DOHH2 (cell line): ENCODE measurements around the gene FLT3LG.

Source experiments
- H3F3A ChIP-seq: fragments of 200-600 bp; sonication (generic), shearing (Covaris generic); 2 replicates; pipeline ENCODE4 v1.6.0; 2016; ENCODE audit warnings: antibody characterized with exemption, mild to moderate bottlenecking; ENCODE audit not compliant: control insufficient read depth, insufficient read depth
- H3K27ac ChIP-seq: fragments of 200-600 bp; sonication (generic); 2 replicates; pipeline ENCODE4 v1.5.1; 2014; ENCODE audit warnings: low read depth, mild to moderate bottlenecking, low read length, moderate library complexity
- H3K27me3 ChIP-seq: fragments of 200-600 bp; sonication (generic); 2 replicates; pipeline ENCODE4 v1.6.1; 2014; ENCODE audit warnings: mild to moderate bottlenecking, low read length, mixed read lengths; ENCODE audit not compliant: control insufficient read depth
- H3K36me3 ChIP-seq: fragments of 200-600 bp; sonication (generic); 2 replicates; pipeline ENCODE4 v1.6.1; 2014; ENCODE audit warnings: mild to moderate bottlenecking, low read length, moderate library complexity, mixed read lengths; ENCODE audit not compliant: control insufficient read depth
- H3K4me1 ChIP-seq: fragments of 200-600 bp; sonication (generic); 2 replicates; pipeline ENCODE4 v1.6.1; 2014; ENCODE audit warnings: mild to moderate bottlenecking, low read length, mixed read lengths; ENCODE audit not compliant: control insufficient read depth
- H3K4me2 ChIP-seq: fragments of 200-600 bp; sonication (generic); 2 replicates; pipeline ENCODE4 v1.6.0; 2014; ENCODE audit warnings: mild to moderate bottlenecking, low read length, moderate library complexity
- H3K4me3 ChIP-seq: fragments of 200-600 bp; sonication (generic); 2 replicates; pipeline ENCODE4 v1.5.1; 2014; ENCODE audit warnings: mild to moderate bottlenecking, low read length, mixed read lengths
- H3K79me2 ChIP-seq: fragments of 200-600 bp; sonication (generic); 2 replicates; pipeline ENCODE4 v1.6.1; 2014; ENCODE audit warnings: mild to moderate bottlenecking, low read length, mixed read lengths; ENCODE audit not compliant: control insufficient read depth
- H3K9me2 ChIP-seq: fragments of 200-600 bp; sonication (generic); replicated peaks from 2 replicates; pipeline ENCODE4 v1.6.1; 2014; ENCODE audit warnings: mild to moderate bottlenecking, low read length, mixed read lengths; ENCODE audit not compliant: control insufficient read depth
- H3K9me3 ChIP-seq: fragments of 200-600 bp; sonication (generic); 2 replicates; pipeline ENCODE4 v1.6.1; 2014; ENCODE audit warnings: antibody characterized with exemption, low read length, mixed read lengths; ENCODE audit not compliant: control insufficient read depth, insufficient read depth
- H4K20me1 ChIP-seq: fragments of 200-600 bp; sonication (generic); 2 replicates; pipeline ENCODE4 v1.6.0; 2014; ENCODE audit warnings: low read depth, mild to moderate bottlenecking, antibody characterized with exemption, low read length, moderate library complexity; ENCODE audit not compliant: control insufficient read depth, insufficient read depth
- CTCF ChIP-seq: fragments of 200-600 bp; sonication (generic); IDR thresholded peaks from one replicate; pipeline ENCODE4 v1.5.1; 2014; ENCODE audit warnings: antibody characterized with exemption, mild to moderate bottlenecking, low read depth, low read length; ENCODE audit not compliant: poor library complexity, severe bottlenecking
- EZH2phosphoT487 ChIP-seq: fragments of 200-600 bp; sonication (generic); IDR thresholded peaks from 2 replicates; pipeline ENCODE4 v1.6.1; 2017; ENCODE audit warnings: borderline replicate concordance, mild to moderate bottlenecking, antibody characterized with exemption, low read length, moderate library complexity, mixed read lengths

Gene FLT3LG

GRCh38 chr19:49499030-49499670 is 25.1 kb downstream of the FLT3LG start:
- Histone ChIP-seq H3K36me3 (peaks cover 43% of the 10 kb centered on the region), H3K4me1 (peaks cover 59% of the 10 kb centered on the region), H3K9me2 (no peaks in the 10 kb centered on the region), H3K27ac (peak overlapping the region; percentile 73), H3K79me2 (peaks cover 34% of the 10 kb centered on the region), H4K20me1 (peaks cover 14% of the 10 kb centered on the region; the same call in 1 of the 2 replicates), H3F3A (peaks cover 58% of the 10 kb centered on the region), H3K4me2 (peak overlapping the region; percentile 83), H3K4me3 (peak overlapping the region; percentile 94), H3K27me3 (no peaks in the 10 kb centered on the region), H3K9me3 (no peaks in the 10 kb centered on the region)
- TF ChIP-seq EZH2phosphoT487 = no peak
- TF ChIP-seq CTCF = no peak

- peaks cover 25% of the 10 kb centered on the region for H3K36me3 ChIP-seq
- peak; percentile 63 for TF ChIP-seq CTCF
- no peak for TF ChIP-seq EZH2phosphoT487
- H3K27ac ChIP-seq = no peak overlapping the region
- H3K4me2 ChIP-seq = no peak overlapping the region
- H3K79me2 ChIP-seq = peaks cover 12% of the 10 kb centered on the region
- H3F3A ChIP-seq = peaks cover 36% of the 10 kb centered on the region
- no peaks in the 10 kb centered on the region for H3K27me3 ChIP-seq
- H3K9me3 ChIP-seq = no peaks in the 10 kb centered on the region
- H3K9me2 ChIP-seq = no peaks in the 10 kb centered on the region
- H3K4me1 ChIP-seq = peaks cover 36% of the 10 kb centered on the region
- no peak overlapping the region for H3K4me3 ChIP-seq
- peaks cover 6% of the 10 kb centered on the region; the same call in 1 of the 2 replicates for H4K20me1 ChIP-seq
Observed at GRCh38 chr19:49502866-49503581, 29.0 kb downstream of the FLT3LG start.

GRCh38 chr19:49503582-49503962 is 29.6 kb downstream of the FLT3LG start:
- peaks cover 31% of the 10 kb centered on the region for H3K4me1 ChIP-seq
- H3K4me2 ChIP-seq = no peak overlapping the region
- no peak overlapping the region for H3K27ac ChIP-seq

More at GRCh38 chr19:49503582-49503962, 29.6 kb downstream of the FLT3LG start:
- Histone ChIP-seq H3F3A (peaks cover 30% of the 10 kb centered on the region), H4K20me1 (0 out of 2 replicates have a peak, but pooled peaks cover 6% of the 10 kb centered on the region), H3K79me2 (peaks cover 6% of the 10 kb centered on the region), H3K27me3 (no peaks in the 10 kb centered on the region), H3K9me2 (no peaks in the 10 kb centered on the region), H3K9me3 (no peaks in the 10 kb centered on the region), H3K4me3 (no peak overlapping the region), H3K36me3 (peaks cover 20% of the 10 kb centered on the region)
- TF ChIP-seq EZH2phosphoT487 (no peak), CTCF (no peak)
